NCI-H345 treated with DMSO at 0.1 percent for 48 hours (cell line): Measurements from ENCODE around the gene PLA2G2A.
"Not testable (repeated sequence)": the region's sequence is repeated elsewhere in the genome, so short reads cannot be mapped to it uniquely, and the experiment has no call there.

Experiments
- DNase-seq: peaks from one replicate; lab custom pipeline; 2025; ENCODE audit not compliant: unreplicated experiment; lab: John Stamatoyannopoulos, UW

PLA2G2A gene

DNA sequence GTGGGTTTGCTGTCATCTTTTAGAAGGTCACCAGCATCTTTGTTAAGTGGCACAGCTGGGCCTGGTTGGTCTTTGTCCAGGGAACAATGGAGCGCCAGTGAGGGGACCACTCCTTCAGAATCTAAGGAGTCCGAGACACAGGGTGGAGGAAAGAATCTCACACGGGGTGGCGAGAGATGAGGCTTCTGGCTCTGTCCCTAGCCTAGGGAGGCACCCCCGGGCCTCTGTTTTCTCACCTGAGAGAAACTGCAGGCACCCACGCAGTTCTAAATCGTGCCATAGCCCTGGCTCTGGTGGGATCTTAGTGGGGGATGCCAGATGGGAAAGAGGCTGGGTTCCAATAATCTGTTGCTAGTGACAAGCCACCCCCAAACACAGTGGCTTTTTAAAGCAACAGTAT, 45.1 kb downstream of the PLA2G2A start:
- DNase-seq, result no peak

DNA sequence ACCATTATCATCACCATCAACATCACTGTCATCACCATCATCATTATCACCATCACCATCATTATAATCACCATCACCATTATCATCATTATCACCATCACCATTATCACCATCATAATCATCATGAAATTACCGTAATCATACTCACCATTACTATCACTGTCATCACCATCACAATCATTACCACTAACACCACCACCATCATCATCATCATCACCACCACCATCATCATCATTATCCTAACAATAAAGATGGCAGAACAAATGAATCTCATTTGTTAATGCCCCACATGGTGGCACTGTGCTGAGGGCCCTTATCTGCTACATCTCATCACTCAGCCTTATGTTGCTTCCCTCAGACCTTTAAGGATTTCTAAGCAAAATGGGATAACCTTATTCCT, 46.6 kb downstream of the PLA2G2A start:
- DNase-seq, result no peak

DNA sequence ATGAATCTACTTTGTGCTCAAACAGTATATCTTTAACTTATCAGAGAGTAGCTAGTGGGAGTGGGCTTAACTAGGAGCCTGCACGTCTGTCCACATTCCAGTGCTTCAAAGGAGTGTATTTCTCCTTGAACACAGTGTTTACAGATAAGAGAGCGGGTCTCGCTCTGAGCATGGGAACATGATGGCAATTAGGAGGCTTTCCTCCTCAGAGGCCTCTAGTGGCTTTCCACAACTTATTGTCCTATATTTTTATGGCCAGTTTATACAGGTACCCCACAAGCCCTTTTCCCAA, 52.3 kb downstream of the PLA2G2A start:
- not testable (repeated sequence) for DNase-seq

DNA sequence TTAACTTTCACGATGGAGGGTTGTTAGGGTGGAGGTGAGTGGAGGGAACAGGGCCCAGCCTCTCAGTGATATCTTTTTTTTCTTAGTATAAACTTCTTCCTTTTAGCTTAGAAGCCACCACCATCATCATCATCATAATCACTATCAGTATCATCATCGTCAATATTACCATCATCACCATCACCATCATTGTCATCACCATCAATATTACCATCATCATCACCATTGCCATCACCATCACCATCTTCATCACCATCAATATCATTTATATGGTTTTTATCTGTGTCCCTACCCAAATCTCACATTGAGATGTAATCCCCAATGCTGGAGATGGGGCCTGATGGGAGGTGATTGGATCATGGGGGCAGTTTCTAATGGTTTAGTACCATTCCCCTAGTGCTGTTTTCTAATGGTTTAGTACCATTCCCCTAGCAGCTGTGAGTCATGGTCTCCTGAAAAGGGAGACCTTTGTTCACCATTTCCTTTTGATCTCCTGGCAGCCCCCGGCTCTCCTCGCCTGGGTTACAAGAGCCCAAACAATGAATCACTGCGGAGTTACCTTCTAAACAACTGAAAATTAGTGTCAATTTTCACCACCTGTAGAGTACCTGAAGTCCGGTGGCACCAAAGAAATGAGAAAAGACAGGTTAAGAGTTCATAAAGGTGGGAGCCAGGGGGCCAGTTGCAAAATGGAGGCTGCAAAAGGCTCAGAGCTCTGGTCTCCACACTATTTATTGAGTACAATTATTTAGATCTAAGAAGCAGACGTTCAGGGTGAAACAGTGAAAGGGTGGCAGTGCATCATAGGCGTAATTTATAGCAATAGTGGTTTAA, 52.9 kb downstream of the PLA2G2A start:
- no peak for DNase-seq
